ENCODE results near the gene RAET1G.

- TF ChIP-seq CTCF (conservative IDR thresholded peaks at IDR 0.05; ENCODE audit: low read length) = no peak
- TF ChIP-seq EZH2phosphoT487 (IDR thresholded peaks at IDR 0.05; ENCODE audit: borderline replicate concordance, low read depth, low read length) = no peak
Observed at GRCh38 chr6:149895048-149895590, 27.8 kb downstream of the RAET1G start.

Data from OCI-LY7 (cell line).